HG03521 (cell line): ENCODE data around the gene UVRAG.
"Not testable (repeated sequence)": the region's sequence is repeated elsewhere in the genome, so short reads cannot be mapped to it uniquely, and the experiment has no call there.

Experiments used
- ATAC-seq: cut with Tn5 transposase; IDR thresholded peaks from one replicate; pipeline ENCODE4 v1.9.1; 2021; ENCODE audit warnings: mild to moderate bottlenecking, moderate library complexity; ENCODE audit not compliant: unreplicated experiment

UVRAG gene

GRCh38 chr11:75836417-75836816 is 21.4 kb downstream of the UVRAG start:
- no peak for ATAC-seq

- no peak for ATAC-seq
These were observed 24.8 kb downstream of the UVRAG start for GRCh38 chr11:75839851-75840250.

- ATAC-seq = no peak
These were observed 25.5 kb downstream of the UVRAG start for GRCh38 chr11:75840522-75840921.

GRCh38 chr11:75841739-75842138 is 26.7 kb downstream of the UVRAG start:
- no peak for ATAC-seq

- no peak for ATAC-seq
These were observed 30.3 kb downstream of the UVRAG start for GRCh38 chr11:75845324-75845723.

- ATAC-seq = no peak
These were observed 34.9 kb downstream of the UVRAG start for GRCh38 chr11:75849894-75850293.

- no peak for ATAC-seq
These were observed 35.8 kb downstream of the UVRAG start for GRCh38 chr11:75850787-75851186.

GRCh38 chr11:75851203-75851602 is 36.2 kb downstream of the UVRAG start:
- ATAC-seq = no peak

- ATAC-seq = no peak
These were observed 37.5 kb downstream of the UVRAG start for GRCh38 chr11:75852406-75853017.

- ATAC-seq = not testable (repeated sequence)
These were observed 38.6 kb downstream of the UVRAG start for GRCh38 chr11:75853563-75853962.

GRCh38 chr11:75853971-75854370 is 39.0 kb downstream of the UVRAG start:
- ATAC-seq = no peak

GRCh38 chr11:75855206-75855605 is 40.2 kb downstream of the UVRAG start:
- no peak for ATAC-seq

- ATAC-seq = no peak
These were observed 41.9 kb downstream of the UVRAG start for GRCh38 chr11:75856912-75857311.

- ATAC-seq = no peak
These were observed 43.0 kb downstream of the UVRAG start for GRCh38 chr11:75858042-75858441.

GRCh38 chr11:75858613-75859012 is 43.6 kb downstream of the UVRAG start:
- no peak for ATAC-seq

GRCh38 chr11:75859614-75860013 is 44.6 kb downstream of the UVRAG start:
- no peak for ATAC-seq

GRCh38 chr11:75862437-75862836 is 47.4 kb downstream of the UVRAG start:
- ATAC-seq = no peak

GRCh38 chr11:75867778-75868374 is 52.9 kb downstream of the UVRAG start:
- ATAC-seq = no peak

- no peak for ATAC-seq
These were observed 54.0 kb downstream of the UVRAG start for GRCh38 chr11:75868990-75869389.

- ATAC-seq = no peak
These were observed 54.8 kb downstream of the UVRAG start for GRCh38 chr11:75869661-75870455.

- no peak for ATAC-seq
These were observed 57.9 kb downstream of the UVRAG start for GRCh38 chr11:75872887-75873416.
